RWPE2 (cell line): ENCODE results near the gene GRM5.

Experiments
- ATAC-seq: fragments of 200-7000 bp; cut with Tn5 transposase; 3 replicates; pipeline ENCODE4 v1.9.1; 2021; ENCODE audit warnings: low read depth
- DNase-seq: peaks from one replicate; pipeline ENCODE4 v3.0.0-alpha.2; 2020; ENCODE audit warnings: low spot score
- H3K27ac ChIP-seq: fragments of 450-650 bp; 2 replicates; pipeline ENCODE4 v1.5.1; 2017; ENCODE audit warnings: mild to moderate bottlenecking; ENCODE audit not compliant: poor library complexity, severe bottlenecking
- H3K27me3 ChIP-seq: fragments of 250-450 bp; sonication (Bioruptor Pico); 2 replicates; pipeline ENCODE4 v1.5.1; 2021; ENCODE audit warnings: mild to moderate bottlenecking, moderate library complexity; ENCODE audit not compliant: insufficient read depth, poor library complexity, severe bottlenecking
- H3K36me3 ChIP-seq: fragments of 250-450 bp; sonication (Bioruptor Pico); 2 replicates; pipeline ENCODE4 v1.5.1; 2020; ENCODE audit warnings: low read depth, mild to moderate bottlenecking, moderate library complexity
- H3K4me1 ChIP-seq: fragments of 250-450 bp; sonication (Bioruptor Pico); 2 replicates; pipeline ENCODE4 v1.5.1; 2021; ENCODE audit warnings: mild to moderate bottlenecking, moderate library complexity; ENCODE audit not compliant: insufficient read depth, poor library complexity, severe bottlenecking
- H3K4me3 ChIP-seq: fragments of 250-450 bp; sonication (Bioruptor Pico); 2 replicates; pipeline ENCODE4 v1.5.1; 2021; ENCODE audit warnings: mild to moderate bottlenecking, moderate library complexity; ENCODE audit not compliant: severe bottlenecking
- H3K9me3 ChIP-seq: fragments of 250-450 bp; sonication (Bioruptor Pico); 2 replicates; pipeline ENCODE4 v1.5.1; 2021; ENCODE audit warnings: mild to moderate bottlenecking, moderate library complexity; ENCODE audit not compliant: severe bottlenecking
- CTCF ChIP-seq: fragments of 450-650 bp; IDR thresholded peaks from one replicate; pipeline ENCODE4 v1.5.1; 2017; ENCODE audit warnings: mild to moderate bottlenecking, moderate library complexity; ENCODE audit not compliant: poor library complexity, severe bottlenecking

The GRM5 gene

GRCh38 chr11:88701816-88702215 is 364.0 kb downstream of the GRM5 start:
- Histone ChIP-seq H3K4me3 (no peak overlapping the region), H3K27ac (no peak overlapping the region), H3K36me3 (no peaks in the 10 kb centered on the region), H3K4me1 (no peaks in the 10 kb centered on the region), H3K9me3 (no peaks in the 10 kb centered on the region), H3K27me3 (no peaks in the 10 kb centered on the region)
- DNase-seq (no peak), ATAC-seq (no peak)
- TF ChIP-seq CTCF: no peak

GRCh38 chr11:88697139-88697538 is 368.6 kb downstream of the GRM5 start:
- ATAC-seq (no peak), DNase-seq (no peak)
- TF ChIP-seq CTCF: no peak
- no peak overlapping the region for H3K4me3 ChIP-seq
- no peak overlapping the region for H3K27ac ChIP-seq
- no peaks in the 10 kb centered on the region for H3K4me1 ChIP-seq
- H3K36me3 ChIP-seq: no peaks in the 10 kb centered on the region
- H3K9me3 ChIP-seq: no peaks in the 10 kb centered on the region
- H3K27me3 ChIP-seq: no peaks in the 10 kb centered on the region

- no peak for TF ChIP-seq CTCF
- Histone ChIP-seq H3K27me3 (no peaks in the 10 kb centered on the region), H3K27ac (no peak overlapping the region), H3K36me3 (no peaks in the 10 kb centered on the region), H3K4me3 (no peak overlapping the region), H3K9me3 (no peaks in the 10 kb centered on the region), H3K4me1 (no peaks in the 10 kb centered on the region)
- ATAC-seq: no peak
- DNase-seq: no peak
Measured at GRCh38 chr11:88695689-88696414, 369.9 kb downstream of the GRM5 start.

GRCh38 chr11:88692306-88693086 is 373.3 kb downstream of the GRM5 start:
- no peak for DNase-seq
- Histone ChIP-seq H3K9me3 (no peaks in the 10 kb centered on the region), H3K4me1 (no peaks in the 10 kb centered on the region), H3K27ac (no peak overlapping the region), H3K36me3 (no peaks in the 10 kb centered on the region), H3K4me3 (no peak overlapping the region), H3K27me3 (no peaks in the 10 kb centered on the region)
- TF ChIP-seq CTCF: no peak
- no peak for ATAC-seq
